Measurements from ENCODE around the gene NR1H4.

GRCh38 chr12:100448656-100449055, 25.0 kb upstream of the NR1H4 start:
- TF ChIP-seq CTCF (conservative IDR thresholded peaks at IDR 0.05 in 1 of 2, IDR thresholded peaks at IDR 0.05 in 1 of 2; ENCODE audit: extremely low read depth in 1 of 2, insufficient read depth in 1 of 2, low read depth in 1 of 2, low read length in 2 of 2) (no peak), EZH2 (IDR thresholded peaks at IDR 0.05; ENCODE audit: borderline replicate concordance, low read length) (no peak)
